HEK293 (cell line): ENCODE data around the gene LYPD5.

Source experiments
- FEZF1 ChIP-seq: fragments of 450-650 bp; formaldehyde crosslinking; IDR thresholded peaks from 2 replicates; pipeline ENCODE4 v1.5.1; 2016; ENCODE audit warnings: missing biosample characterization, missing genetic modification characterization
- GLI2 ChIP-seq: fragments of 450-650 bp; formaldehyde crosslinking; IDR thresholded peaks from 2 replicates; pipeline ENCODE4; 2017; ENCODE audit warnings: missing biosample characterization, missing genetic modification characterization, low read depth, borderline replicate concordance
- GLI4 ChIP-seq: fragments of 450-650 bp; formaldehyde crosslinking; IDR thresholded peaks from 2 replicates; pipeline ENCODE4 v1.5.1; 2016; ENCODE audit warnings: missing biosample characterization, missing genetic modification characterization
- GLIS1 ChIP-seq: fragments of 450-650 bp; formaldehyde crosslinking; IDR thresholded peaks from 2 replicates; pipeline ENCODE4 v1.5.1; 2016; ENCODE audit warnings: missing biosample characterization, missing genetic modification characterization
- HOXD13 ChIP-seq: sonication (generic); formaldehyde crosslinking; IDR thresholded peaks from 2 replicates; pipeline ENCODE4 v1.8.0; 2022; ENCODE audit warnings: missing genetic modification reagents, borderline replicate concordance
- PRDM1 ChIP-seq: fragments of 450-650 bp; formaldehyde crosslinking; IDR thresholded peaks from 2 replicates; pipeline ENCODE4; 2016; ENCODE audit warnings: missing biosample characterization, missing genetic modification characterization
- REST ChIP-seq: fragments of 450-650 bp; formaldehyde crosslinking; IDR thresholded peaks from 2 replicates; pipeline ENCODE4 v1.5.1; 2016; ENCODE audit warnings: missing biosample characterization, missing genetic modification characterization
- TRIM28 ChIP-seq: IDR thresholded peaks from 2 replicates; pipeline ENCODE4 v1.6.1; 2011; ENCODE audit warnings: low read length, control low read depth, borderline replicate concordance
- WT1 ChIP-seq: fragments of 450-650 bp; formaldehyde crosslinking; IDR thresholded peaks from 2 replicates; pipeline ENCODE4 v1.5.1; 2016; ENCODE audit warnings: missing biosample characterization, missing genetic modification characterization
- YY1 ChIP-seq: fragments of 450-650 bp; formaldehyde crosslinking; IDR thresholded peaks from 2 replicates; pipeline ENCODE4 v1.5.1; 2018; ENCODE audit warnings: missing biosample characterization, missing genetic modification characterization
- ZBTB48 ChIP-seq: fragments of 450-650 bp; formaldehyde crosslinking; IDR thresholded peaks from 2 replicates; pipeline ENCODE4 v1.5.1; 2016; ENCODE audit warnings: missing biosample characterization, missing genetic modification characterization
- ZFP37 ChIP-seq: fragments of 450-650 bp; formaldehyde crosslinking; IDR thresholded peaks from 2 replicates; pipeline ENCODE4 v1.5.1; 2016; ENCODE audit warnings: missing biosample characterization, missing genetic modification characterization
- ZFP41 ChIP-seq: fragments of 450-650 bp; formaldehyde crosslinking; IDR thresholded peaks from 2 replicates; pipeline ENCODE4 v1.5.1; 2016; ENCODE audit warnings: missing biosample characterization, missing genetic modification characterization, borderline replicate concordance
- ZNF10 ChIP-seq: fragments of 450-650 bp; formaldehyde crosslinking; IDR thresholded peaks from 2 replicates; pipeline ENCODE4 v1.5.1; 2017; ENCODE audit warnings: missing biosample characterization, missing genetic modification characterization
- ZNF280C ChIP-seq: fragments of 450-650 bp; formaldehyde crosslinking; IDR thresholded peaks from 2 replicates; pipeline ENCODE4 v1.5.1; 2016; ENCODE audit warnings: missing biosample characterization, missing genetic modification characterization
- ZNF292 ChIP-seq: fragments of 450-650 bp; formaldehyde crosslinking; IDR thresholded peaks from 2 replicates; pipeline ENCODE4 v1.5.1; 2016; ENCODE audit warnings: low read depth, missing biosample characterization, missing genetic modification characterization, borderline replicate concordance
- ZNF324 ChIP-seq: fragments of 450-650 bp; formaldehyde crosslinking; IDR thresholded peaks from 2 replicates; pipeline ENCODE4 v1.5.1; 2016; ENCODE audit warnings: missing biosample characterization, missing genetic modification characterization
- ZNF366 ChIP-seq: fragments of 450-650 bp; formaldehyde crosslinking; conservative IDR thresholded peaks from 2 replicates; pipeline ENCODE4 v1.5.1; 2016; ENCODE audit warnings: missing biosample characterization, missing genetic modification characterization
- ZNF416 ChIP-seq: fragments of 450-650 bp; formaldehyde crosslinking; IDR thresholded peaks from 2 replicates; pipeline ENCODE4 v1.5.1; 2016; ENCODE audit warnings: missing biosample characterization, missing genetic modification characterization
- ZNF600 ChIP-seq: fragments of 450-650 bp; formaldehyde crosslinking; IDR thresholded peaks from 2 replicates; pipeline ENCODE4 v1.5.1; 2016; ENCODE audit warnings: missing biosample characterization, missing genetic modification characterization
- ZNF777 ChIP-seq: fragments of 450-650 bp; formaldehyde crosslinking; IDR thresholded peaks from 2 replicates; pipeline ENCODE4 v1.5.1; 2017; ENCODE audit warnings: missing biosample characterization, missing genetic modification characterization, borderline replicate concordance
- ZSCAN23 ChIP-seq: fragments of 450-650 bp; formaldehyde crosslinking; IDR thresholded peaks from 2 replicates; pipeline ENCODE4 v1.5.1; 2016; ENCODE audit warnings: missing biosample characterization, missing genetic modification characterization
- ZXDB ChIP-seq: fragments of 450-650 bp; formaldehyde crosslinking; IDR thresholded peaks from 2 replicates; pipeline ENCODE4 v1.5.1; 2016; ENCODE audit warnings: missing biosample characterization, missing genetic modification characterization
- TF ChIP-seq, protein P1 (sequence below): fragments of 450-650 bp; formaldehyde crosslinking; IDR thresholded peaks from 2 replicates; pipeline ENCODE4 v1.5.1; 2016; ENCODE audit warnings: missing biosample characterization, missing genetic modification characterization
- TF ChIP-seq, protein P2 (sequence below): fragments of 450-650 bp; formaldehyde crosslinking; IDR thresholded peaks from 2 replicates; pipeline ENCODE4 v1.5.1; 2016; ENCODE audit warnings: missing biosample characterization, missing genetic modification characterization, borderline replicate concordance
- TF ChIP-seq, protein P3 (sequence below): fragments of 450-650 bp; formaldehyde crosslinking; IDR thresholded peaks from 2 replicates; pipeline ENCODE4 v1.5.1; 2016; ENCODE audit warnings: missing biosample characterization, missing genetic modification characterization
- TF ChIP-seq, protein P4 (sequence below): fragments of 450-650 bp; formaldehyde crosslinking; IDR thresholded peaks from 2 replicates; pipeline ENCODE4 v1.5.1; 2016; ENCODE audit warnings: missing biosample characterization, missing genetic modification characterization

LYPD5 gene

DNA sequence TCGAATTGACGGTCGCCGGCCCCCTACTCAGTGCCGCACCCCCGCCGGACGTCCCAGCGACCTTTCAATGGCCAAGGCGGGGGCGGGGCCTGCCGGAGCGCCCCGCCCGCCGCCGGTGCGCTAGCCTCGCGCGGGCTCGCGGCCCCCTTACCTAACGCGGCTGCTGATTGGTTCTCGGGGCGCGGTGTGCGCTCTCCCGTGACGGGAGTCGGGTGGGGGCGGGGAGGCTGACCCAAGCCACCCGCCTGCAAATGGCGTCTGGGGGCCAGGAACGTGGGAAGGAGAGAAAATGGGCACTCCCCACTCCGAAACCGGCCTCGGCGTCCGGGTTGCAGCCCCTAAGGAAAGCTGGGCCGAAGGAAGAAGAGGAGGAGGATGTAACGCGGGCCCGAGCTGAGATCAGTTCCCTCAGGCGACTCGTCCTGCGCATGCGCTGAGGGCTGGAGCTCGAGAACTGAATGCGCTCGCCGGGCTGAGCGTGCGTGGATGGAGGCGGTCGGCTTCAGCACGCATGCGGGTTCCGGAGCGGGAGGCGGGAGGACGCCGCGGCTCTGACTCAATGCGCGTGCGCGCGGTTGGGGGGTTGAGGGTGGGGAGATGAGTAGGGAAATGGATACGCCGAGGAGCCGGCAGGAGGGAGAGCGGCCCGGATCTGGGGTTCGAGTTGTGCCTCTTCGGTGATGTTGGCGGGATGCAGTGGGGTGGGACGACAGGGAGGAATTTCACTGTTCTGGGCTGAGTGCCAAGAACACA lies 47.6 kb downstream of the LYPD5 start, which contains the start of gene SMG9 (continued):
- TF ChIP-seq ZBTB48 (tag by site-specific recombination) (peak; percentile 93; the same call in 1 of the 2 replicates), REST (tag by site-specific recombination) (no peak; the same call in 1 of the 2 replicates), WT1 (tag by site-specific recombination) (peak; percentile 69), ZNF292 (tag by site-specific recombination) (no peak), YY1 (tag by site-specific recombination) (peak; percentile 99), FEZF1 (peak; percentile 80), ZXDB (peak; percentile 99), ZFP37 (tag by site-specific recombination) (no peak), ZNF600 (tag by site-specific recombination) (peak; percentile 99), PRDM1 (tag by site-specific recombination) (peak; percentile 82; the same call in 1 of the 2 replicates), ZNF366 (tag by site-specific recombination) (peak; percentile 93), ZNF280C (tag by site-specific recombination) (no peak), TRIM28 (no peak; the same call in 1 of the 2 replicates), GLIS1 (tag by site-specific recombination) (peak; percentile 77), GLI4 (no peak), ZNF10 (peak; percentile 35; the same call in 1 of the 2 replicates), GLI2 (tag by site-specific recombination) (no peak), HOXD13 (CRISPR knock-in tag) (no peak), ZSCAN23 (tag by site-specific recombination) (0 out of 2 replicates have a peak, but pooled peaks have one; percentile 59), ZNF777 (tag by site-specific recombination) (no peak; the same call in 1 of the 2 replicates), ZNF324 (tag by site-specific recombination) (peak; percentile 93; the same call in 1 of the 2 replicates), ZNF416 (tag by site-specific recombination) (no peak), ZFP41 (tag by site-specific recombination) (no peak)
- TF ChIP-seq, protein P1, sequence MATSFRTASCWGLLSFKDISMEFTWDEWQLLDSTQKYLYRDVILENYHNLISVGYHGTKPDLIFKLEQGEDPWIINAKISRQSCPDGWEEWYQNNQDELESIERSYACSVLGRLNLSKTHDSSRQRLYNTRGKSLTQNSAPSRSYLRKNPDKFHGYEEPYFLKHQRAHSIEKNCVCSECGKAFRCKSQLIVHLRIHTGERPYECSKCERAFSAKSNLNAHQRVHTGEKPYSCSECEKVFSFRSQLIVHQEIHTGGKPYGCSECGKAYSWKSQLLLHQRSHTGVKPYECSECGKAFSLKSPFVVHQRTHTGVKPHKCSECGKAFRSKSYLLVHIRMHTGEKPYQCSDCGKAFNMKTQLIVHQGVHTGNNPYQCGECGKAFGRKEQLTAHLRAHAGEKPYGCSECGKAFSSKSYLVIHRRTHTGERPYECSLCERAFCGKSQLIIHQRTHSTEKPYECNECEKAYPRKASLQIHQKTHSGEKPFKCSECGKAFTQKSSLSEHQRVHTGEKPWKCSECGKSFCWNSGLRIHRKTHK (tag by site-specific recombination) = no peak
- TF ChIP-seq, protein P2, sequence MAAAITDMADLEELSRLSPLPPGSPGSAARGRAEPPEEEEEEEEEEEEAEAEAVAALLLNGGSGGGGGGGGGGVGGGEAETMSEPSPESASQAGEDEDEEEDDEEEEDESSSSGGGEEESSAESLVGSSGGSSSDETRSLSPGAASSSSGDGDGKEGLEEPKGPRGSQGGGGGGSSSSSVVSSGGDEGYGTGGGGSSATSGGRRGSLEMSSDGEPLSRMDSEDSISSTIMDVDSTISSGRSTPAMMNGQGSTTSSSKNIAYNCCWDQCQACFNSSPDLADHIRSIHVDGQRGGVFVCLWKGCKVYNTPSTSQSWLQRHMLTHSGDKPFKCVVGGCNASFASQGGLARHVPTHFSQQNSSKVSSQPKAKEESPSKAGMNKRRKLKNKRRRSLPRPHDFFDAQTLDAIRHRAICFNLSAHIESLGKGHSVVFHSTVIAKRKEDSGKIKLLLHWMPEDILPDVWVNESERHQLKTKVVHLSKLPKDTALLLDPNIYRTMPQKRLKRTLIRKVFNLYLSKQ (tag by site-specific recombination) = no peak
- TF ChIP-seq, protein P3, sequence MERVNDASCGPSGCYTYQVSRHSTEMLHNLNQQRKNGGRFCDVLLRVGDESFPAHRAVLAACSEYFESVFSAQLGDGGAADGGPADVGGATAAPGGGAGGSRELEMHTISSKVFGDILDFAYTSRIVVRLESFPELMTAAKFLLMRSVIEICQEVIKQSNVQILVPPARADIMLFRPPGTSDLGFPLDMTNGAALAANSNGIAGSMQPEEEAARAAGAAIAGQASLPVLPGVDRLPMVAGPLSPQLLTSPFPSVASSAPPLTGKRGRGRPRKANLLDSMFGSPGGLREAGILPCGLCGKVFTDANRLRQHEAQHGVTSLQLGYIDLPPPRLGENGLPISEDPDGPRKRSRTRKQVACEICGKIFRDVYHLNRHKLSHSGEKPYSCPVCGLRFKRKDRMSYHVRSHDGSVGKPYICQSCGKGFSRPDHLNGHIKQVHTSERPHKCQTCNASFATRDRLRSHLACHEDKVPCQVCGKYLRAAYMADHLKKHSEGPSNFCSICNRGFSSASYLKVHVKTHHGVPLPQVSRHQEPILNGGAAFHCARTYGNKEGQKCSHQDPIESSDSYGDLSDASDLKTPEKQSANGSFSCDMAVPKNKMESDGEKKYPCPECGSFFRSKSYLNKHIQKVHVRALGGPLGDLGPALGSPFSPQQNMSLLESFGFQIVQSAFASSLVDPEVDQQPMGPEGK = peak; percentile 100
- TF ChIP-seq, protein P4, sequence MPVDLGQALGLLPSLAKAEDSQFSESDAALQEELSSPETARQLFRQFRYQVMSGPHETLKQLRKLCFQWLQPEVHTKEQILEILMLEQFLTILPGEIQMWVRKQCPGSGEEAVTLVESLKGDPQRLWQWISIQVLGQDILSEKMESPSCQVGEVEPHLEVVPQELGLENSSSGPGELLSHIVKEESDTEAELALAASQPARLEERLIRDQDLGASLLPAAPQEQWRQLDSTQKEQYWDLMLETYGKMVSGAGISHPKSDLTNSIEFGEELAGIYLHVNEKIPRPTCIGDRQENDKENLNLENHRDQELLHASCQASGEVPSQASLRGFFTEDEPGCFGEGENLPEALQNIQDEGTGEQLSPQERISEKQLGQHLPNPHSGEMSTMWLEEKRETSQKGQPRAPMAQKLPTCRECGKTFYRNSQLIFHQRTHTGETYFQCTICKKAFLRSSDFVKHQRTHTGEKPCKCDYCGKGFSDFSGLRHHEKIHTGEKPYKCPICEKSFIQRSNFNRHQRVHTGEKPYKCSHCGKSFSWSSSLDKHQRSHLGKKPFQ (tag by site-specific recombination) = 0 out of 2 replicates have a peak, but pooled peaks have one; percentile 15
